ENCODE results near the gene RAD51B.

DNA sequence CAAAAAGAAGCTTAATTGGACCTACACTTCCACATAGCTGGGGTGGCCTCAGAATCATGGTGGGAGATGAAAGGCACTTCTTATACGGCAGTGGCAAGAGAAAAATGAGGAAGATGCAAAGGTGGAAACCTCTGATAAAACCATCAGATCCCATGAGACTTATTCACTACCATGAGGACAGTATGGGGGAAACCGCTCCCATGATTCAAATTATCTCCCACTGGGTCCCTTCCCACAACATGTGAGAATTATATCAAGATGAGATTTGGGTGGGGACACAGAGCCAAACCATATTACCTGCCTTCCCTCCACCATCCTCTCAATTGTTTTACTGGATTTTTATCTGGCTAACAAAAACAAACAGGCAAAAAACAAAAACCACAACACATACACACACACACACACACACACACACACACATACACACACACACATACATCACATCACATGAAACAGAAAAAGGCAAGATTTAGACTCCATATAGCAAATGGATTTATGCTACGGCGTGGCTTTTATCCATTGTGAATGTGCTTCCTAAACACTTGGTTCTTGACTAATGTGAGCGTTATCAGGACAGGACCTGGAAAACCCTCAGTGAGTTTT lies 906.6 kb downstream of the RAD51B start:
- TF ChIP-seq, protein P1, sequence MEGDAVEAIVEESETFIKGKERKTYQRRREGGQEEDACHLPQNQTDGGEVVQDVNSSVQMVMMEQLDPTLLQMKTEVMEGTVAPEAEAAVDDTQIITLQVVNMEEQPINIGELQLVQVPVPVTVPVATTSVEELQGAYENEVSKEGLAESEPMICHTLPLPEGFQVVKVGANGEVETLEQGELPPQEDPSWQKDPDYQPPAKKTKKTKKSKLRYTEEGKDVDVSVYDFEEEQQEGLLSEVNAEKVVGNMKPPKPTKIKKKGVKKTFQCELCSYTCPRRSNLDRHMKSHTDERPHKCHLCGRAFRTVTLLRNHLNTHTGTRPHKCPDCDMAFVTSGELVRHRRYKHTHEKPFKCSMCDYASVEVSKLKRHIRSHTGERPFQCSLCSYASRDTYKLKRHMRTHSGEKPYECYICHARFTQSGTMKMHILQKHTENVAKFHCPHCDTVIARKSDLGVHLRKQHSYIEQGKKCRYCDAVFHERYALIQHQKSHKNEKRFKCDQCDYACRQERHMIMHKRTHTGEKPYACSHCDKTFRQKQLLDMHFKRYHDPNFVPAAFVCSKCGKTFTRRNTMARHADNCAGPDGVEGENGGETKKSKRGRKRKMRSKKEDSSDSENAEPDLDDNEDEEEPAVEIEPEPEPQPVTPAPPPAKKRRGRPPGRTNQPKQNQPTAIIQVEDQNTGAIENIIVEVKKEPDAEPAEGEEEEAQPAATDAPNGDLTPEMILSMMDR (conservative IDR thresholded peaks at IDR 0.05; ENCODE audit: low read depth, low read length): no peak
- TF ChIP-seq EZH2 (IDR thresholded peaks at IDR 0.05; ENCODE audit: borderline replicate concordance, low read depth, low read length, poor library complexity, severe bottlenecking): no peak

All from A673 (cell line).